Measurements from ENCODE around the gene ENPP7.

The ENPP7 gene

GRCh38 chr17:79730769-79731483 lies at the start of gene ENPP7:
ENPP7 (plus strand) TSS chr17:79730943; CDS start chr17:79731140, 197 bp downstream.
- DNase-seq (ENCODE audit: low read depth in 1 of 2, low spot score in 1 of 2): no peak

- no peak for DNase-seq (ENCODE audit: low read depth in 1 of 2, low spot score in 1 of 2)
These were observed 49.6 kb upstream of the ENPP7 start for GRCh38 chr17:79681101-79681621.

- no peak for DNase-seq (ENCODE audit: low read depth in 1 of 2, low spot score in 1 of 2)
These were observed 49.0 kb upstream of the ENPP7 start for GRCh38 chr17:79681628-79682261.

GRCh38 chr17:79683365-79683764 lies 47.4 kb upstream of the ENPP7 start:
- no peak for DNase-seq (ENCODE audit: low read depth in 1 of 2, low spot score in 1 of 2)

GRCh38 chr17:79684132-79684985 lies 46.4 kb upstream of the ENPP7 start:
- no peak for DNase-seq (ENCODE audit: low read depth in 1 of 2, low spot score in 1 of 2)

- DNase-seq (ENCODE audit: low read depth in 1 of 2, low spot score in 1 of 2): no peak
These were observed 45.6 kb upstream of the ENPP7 start for GRCh38 chr17:79685121-79685520.

- no peak for DNase-seq (ENCODE audit: low read depth in 1 of 2, low spot score in 1 of 2)
These were observed 44.3 kb upstream of the ENPP7 start for GRCh38 chr17:79686476-79686875.

- DNase-seq (ENCODE audit: low read depth in 1 of 2, low spot score in 1 of 2): no peak
These were observed 40.3 kb upstream of the ENPP7 start for GRCh38 chr17:79690466-79690865.

- no peak for DNase-seq (ENCODE audit: low read depth in 1 of 2, low spot score in 1 of 2)
These were observed 39.5 kb upstream of the ENPP7 start for GRCh38 chr17:79690988-79691836.

GRCh38 chr17:79691931-79692330 lies 38.8 kb upstream of the ENPP7 start:
- DNase-seq (ENCODE audit: low read depth in 1 of 2, low spot score in 1 of 2): no peak

GRCh38 chr17:79693419-79693818 lies 37.3 kb upstream of the ENPP7 start:
- DNase-seq (ENCODE audit: low read depth in 1 of 2, low spot score in 1 of 2): no peak

- no peak for DNase-seq (ENCODE audit: low read depth in 1 of 2, low spot score in 1 of 2)
These were observed 35.4 kb upstream of the ENPP7 start for GRCh38 chr17:79695293-79695790.

GRCh38 chr17:79695797-79696609 lies 34.7 kb upstream of the ENPP7 start:
- no peak for DNase-seq (ENCODE audit: low read depth in 1 of 2, low spot score in 1 of 2)

GRCh38 chr17:79696610-79696982 lies 34.1 kb upstream of the ENPP7 start:
- DNase-seq (ENCODE audit: low read depth in 1 of 2, low spot score in 1 of 2): no peak

GRCh38 chr17:79698146-79698846 lies 32.4 kb upstream of the ENPP7 start:
- no peak for DNase-seq (ENCODE audit: low read depth in 1 of 2, low spot score in 1 of 2)

GRCh38 chr17:79699386-79700036 lies 31.2 kb upstream of the ENPP7 start:
- no peak for DNase-seq (ENCODE audit: low read depth in 1 of 2, low spot score in 1 of 2)

GRCh38 chr17:79700592-79700991 lies 30.2 kb upstream of the ENPP7 start:
- no peak for DNase-seq (ENCODE audit: low read depth in 1 of 2, low spot score in 1 of 2)

GRCh38 chr17:79702034-79702433 lies 28.7 kb upstream of the ENPP7 start:
- no peak for DNase-seq (ENCODE audit: low read depth in 1 of 2, low spot score in 1 of 2)

All from activated T-helper 1 cell treated with anti-CD3 and anti-CD28 coated beads, Interleukin-2, amount 50 U/mL, for 16 hours (primary cell).